Putamen (tissue), 1 donor: ENCODE results near the gene TLCD3A.
"Not testable (repeated sequence)": the region's sequence is repeated elsewhere in the genome, so short reads cannot be mapped to it uniquely, and the experiment has no call there.

Experiments
- DNase-seq: peaks from one replicate; pipeline ENCODE4 v3.0.0-alpha.2; 2016; ENCODE audit warnings: low spot score

TLCD3A gene

DNA sequence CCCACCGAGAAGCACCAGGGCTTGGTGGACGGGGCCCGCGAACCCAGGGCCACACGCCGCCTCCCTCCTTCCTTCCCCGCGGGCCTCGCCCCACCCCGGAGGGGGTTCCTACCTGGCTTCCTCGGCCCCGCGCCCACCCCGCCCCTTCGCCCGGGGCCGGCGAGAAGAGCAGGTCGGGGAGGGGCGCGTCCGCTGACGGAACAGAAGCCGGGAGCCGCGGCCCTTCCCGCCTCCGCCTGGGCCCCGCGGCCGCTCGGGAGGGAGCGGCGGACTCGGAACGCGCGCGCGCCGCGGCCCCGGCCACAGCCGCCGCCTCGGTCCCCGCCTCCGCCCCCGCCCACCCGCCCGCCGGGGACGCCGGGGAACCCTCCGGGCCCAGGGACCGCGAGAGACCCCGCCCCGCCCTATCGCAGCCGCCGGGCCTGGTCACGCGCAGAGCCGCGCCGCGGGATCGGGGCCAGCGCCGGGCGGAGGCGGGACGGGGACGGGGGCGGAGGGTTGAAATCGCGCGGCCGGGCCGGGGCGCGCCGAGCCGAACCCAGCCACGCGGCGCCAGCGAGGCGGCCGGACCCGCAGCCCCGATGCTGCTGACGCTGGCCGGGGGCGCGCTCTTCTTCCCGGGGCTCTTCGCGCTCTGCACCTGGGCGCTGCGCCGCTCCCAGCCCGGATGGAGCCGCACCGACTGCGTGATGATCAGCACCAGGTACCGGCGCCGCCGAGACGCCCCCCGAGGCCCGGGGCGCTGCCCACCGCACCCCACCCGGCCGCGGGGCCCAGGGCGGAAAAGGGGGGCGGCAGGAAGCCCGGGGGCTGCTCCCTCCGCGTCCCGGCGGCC is at the start of gene TLCD3A:
TSS of gene TLCD3A (plus strand) at position 530 of the 835 bp plus-strand sequence. CDS start at position 582, 52 bp downstream.
- peak; percentile 29 for DNase-seq

DNA sequence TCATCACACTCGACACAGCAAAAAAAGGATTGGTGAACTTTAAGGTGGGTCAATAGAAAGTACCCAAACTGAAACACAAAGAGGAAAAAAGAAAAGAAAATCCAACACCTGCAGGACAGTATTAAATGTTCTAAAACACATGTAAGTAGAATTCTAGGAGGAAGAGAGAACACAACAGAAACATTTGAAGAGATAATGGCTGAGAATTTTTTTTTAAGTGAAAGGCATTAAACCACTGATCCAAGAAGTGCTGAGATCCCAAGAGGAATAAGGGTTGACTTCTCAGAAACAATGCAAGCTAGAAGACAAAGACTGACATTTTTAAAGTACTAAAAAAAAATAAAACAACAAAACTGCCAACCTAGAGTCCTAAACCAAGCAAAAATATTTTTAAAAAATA is 49.4 kb upstream of the TLCD3A start:
- DNase-seq: no peak

DNA sequence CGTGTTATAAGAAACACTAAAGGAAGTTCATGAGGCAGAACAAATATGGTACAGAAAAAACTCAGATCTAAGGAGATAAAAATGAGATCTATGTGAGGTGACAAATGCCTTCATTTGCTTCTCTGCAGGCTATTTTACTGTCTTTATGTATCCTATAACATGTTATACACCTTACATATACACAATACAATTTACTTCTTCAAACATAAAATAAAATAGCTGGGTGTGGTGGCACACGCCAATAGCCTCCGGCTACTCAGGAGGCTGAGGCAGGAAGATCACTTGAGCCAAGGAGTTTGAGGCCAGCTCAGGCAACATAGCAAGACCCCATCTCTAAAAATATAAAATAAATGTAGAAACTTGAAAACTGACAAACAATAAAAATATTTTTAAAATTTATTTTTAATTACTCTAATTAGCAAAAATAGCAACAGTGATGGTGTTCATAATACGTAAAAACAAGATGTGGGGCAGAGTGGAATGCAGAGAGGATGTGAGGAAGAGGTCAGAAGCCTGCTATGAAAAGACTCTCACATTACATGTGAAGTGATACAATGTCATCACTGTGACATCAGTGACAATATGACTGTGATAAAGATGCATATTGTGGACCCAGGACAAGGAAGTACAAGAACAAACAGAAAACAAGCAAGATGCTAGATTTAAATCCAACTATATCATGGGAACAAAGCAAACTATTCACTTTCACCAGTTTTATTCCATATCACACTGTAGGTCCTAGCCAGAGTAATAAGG is 48.7 kb upstream of the TLCD3A start:
- no peak for DNase-seq

DNA sequence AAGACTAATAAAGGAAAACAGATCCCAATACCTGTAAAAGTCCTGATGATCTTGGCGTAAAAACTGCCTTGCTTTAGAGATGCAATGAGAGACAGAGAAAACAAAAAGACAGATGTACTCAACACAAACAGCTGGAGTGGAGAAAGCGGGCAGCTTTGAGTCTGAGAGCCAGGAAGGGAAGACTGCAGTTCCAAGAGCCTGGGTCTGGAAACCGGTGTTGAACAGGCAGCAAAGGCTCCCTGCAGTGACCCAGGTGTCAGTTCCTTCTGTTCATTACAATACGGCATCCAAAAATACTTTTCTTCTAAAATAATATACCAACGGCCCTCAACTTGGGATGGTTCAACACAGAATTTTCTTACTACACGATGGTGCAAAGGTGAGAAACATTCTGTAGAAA is 47.4 kb upstream of the TLCD3A start:
- DNase-seq: no peak

DNA sequence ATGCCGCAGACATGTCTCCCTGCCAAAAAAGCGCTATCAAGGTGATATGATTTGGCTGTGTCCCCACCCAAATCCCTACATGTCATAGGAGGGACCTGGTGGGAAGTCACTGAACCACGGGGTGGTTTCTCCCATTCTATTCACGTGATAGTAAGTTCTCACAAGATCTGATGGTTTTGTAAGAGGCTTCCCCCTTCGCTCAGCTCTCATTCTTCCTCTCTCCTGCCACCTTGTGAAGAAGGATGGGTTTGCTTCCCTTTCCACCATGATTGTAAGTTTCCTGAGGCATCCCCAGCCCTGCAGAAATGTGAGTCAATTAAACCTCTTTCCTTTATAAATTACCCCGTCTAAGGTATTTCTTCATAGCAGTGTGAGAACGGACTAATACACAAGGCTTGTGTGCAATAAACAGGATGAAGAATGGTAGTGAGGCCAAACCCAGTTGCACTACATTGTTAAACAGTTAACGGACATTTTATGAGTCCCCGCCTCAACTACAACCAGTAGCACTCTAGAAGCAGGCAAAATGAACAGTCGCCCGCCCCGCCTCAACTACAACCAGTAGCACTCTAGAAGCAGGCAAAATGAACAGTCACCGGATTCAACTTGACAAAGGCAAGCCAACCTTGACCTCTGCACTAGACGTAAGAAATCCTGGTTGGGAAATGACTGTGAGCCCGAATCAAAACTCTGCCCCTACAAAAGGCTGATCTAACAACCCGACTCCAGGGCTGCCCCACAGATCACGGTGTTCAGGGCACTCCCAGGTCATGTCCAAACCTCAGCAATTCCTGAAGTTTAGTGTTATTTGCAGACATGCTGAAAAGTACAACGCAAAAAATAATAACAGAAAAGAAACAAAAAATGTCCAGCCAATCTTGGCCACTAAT is 44.1 kb upstream of the TLCD3A start:
- no peak for DNase-seq

DNA sequence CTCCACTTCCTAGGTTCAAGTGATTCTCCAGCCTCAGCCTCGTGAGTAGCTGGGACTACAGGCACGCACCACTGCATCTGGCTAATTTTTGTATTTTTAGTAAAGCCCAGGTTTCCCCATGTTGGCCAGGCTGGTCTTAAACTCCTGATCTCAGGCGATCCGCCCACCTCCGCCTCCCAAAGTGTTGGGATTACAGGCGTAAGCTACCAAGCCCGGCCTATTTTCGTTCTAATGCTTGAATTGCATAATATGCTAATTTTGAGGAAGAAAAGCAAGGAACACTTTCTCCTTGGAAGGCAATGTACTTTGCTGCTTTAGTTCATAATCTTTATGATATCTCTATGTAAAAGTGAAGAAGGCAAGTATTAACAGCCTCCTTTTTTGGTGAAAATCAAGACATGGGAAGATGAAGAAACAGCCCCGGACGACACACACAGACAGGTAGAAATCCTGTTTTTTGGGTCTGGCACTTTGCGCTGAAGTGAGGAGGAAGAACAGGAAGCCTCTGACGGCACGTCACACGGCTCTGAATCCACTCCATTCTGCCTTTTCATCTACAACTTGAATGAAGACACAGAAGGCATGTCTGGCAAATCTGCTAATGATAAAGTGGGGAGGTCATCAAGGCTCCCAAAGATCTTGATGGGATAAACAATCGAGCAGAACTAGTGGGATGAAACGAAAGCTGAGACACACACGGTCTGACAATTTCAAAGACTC is 42.7 kb upstream of the TLCD3A start:
- no peak for DNase-seq

DNA sequence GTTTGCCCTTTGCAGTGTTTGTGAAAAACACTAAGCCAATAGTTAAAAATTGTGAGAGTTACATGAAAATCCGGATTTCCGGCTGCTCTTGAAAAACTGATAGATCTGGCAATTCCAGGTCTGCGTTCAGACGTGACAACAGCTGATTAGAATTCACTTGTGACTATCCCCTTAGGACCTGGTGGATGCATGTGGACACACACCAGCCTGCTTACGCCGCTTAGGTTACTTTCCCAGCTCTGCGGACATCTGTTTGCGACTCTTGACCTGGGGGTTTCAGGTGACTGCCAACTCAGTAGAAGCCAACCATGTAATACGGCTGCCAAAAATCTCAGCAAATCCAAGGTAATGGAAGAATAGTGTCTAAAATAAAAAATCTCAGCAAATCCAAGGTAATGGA is 42.0 kb upstream of the TLCD3A start:
- DNase-seq: no peak

DNA sequence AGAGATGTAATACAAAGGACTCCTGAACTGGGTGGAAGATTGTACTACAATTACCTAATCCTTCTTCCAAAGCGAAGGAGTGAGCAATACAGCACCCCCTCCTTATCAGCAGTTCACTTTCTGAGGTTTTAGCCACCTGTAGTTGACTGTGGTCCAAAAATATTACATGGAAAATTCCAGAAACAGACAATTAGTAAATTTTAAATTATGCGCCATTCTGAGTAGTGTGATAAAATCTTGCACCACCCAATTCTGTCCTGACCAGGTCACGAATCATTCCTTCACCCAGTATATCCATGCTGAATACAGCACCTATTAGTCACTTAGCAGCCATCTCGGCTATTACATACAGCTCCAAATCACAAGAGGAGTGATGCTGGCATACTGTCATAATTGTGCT is 41.0 kb upstream of the TLCD3A start:
- no peak for DNase-seq

DNA sequence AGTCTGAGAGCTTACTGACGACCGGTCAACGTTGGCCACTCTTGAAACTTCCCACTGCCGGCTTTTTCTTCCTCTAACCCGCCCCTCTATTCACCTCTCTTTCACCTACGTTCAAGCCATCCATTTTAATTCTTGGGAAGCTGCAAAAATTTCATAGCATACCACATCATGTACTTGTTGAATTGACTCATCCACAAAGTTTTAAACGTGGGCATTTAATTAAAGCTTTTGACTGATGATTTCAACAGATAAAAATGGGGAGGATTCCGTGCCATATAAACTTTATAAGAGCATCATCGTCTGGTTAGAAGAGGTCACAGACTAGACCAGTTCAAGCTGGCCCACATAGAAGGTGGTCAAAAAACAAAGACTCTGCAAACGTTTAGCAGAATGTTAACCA is 40.3 kb upstream of the TLCD3A start:
- no peak for DNase-seq

DNA sequence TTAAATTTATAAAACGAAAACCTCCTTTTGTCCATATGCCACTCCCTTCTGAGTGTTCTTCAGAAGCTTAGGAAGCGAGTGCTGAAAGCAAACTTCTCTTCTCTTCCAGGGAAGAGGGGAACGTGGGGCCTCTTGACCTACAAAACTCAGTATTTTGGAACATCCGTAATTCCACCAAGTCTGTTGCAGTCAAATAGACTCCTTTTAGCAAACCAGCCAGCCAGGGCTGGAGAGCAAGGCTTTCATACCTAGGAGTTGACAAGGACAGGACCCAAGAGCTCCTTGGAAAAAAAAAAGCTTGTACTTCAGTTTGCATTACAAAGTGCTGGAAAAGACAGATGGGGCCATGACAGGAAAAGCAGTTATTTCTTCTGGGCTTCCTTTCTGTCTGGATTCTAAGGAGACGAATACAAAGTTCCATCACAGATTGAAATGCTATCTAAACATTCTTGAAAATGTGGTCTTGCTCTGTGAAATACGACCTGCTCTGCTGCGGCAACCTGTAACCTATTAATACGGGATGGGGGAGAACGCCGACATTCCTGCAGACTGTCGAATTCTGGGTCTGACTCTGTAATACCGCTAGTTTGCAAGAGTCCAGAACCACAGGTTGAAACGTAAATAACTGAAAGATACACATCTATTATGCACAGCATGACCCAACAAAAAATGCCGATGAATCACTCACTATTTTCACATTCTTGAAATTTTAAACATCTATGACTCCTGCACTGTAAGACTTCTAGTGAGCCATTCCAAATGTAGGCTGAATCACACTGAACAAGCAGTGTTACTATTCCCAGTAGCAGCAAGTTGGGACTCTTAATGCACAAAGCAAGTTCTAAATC is 38.4 kb upstream of the TLCD3A start:
- DNase-seq: no peak

DNA sequence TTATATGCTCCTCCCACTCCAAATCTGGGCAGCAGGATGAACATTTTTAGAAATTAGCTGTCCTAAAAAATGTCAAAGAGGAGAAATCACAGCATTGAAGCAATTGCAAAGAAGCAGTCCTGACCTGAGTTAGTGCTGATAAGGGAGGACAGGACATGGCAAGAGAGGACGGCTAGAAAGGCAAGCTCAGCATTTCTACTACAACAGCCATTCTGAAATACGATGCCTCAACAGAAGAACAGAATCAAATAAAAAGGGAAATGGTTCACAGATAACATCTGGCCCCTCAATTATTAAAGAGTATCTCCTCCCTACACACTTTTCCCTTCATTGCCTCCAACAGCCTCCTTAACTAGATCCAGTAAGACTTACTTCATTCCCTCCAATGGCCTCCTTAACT is 36.0 kb upstream of the TLCD3A start:
- no peak for DNase-seq

DNA sequence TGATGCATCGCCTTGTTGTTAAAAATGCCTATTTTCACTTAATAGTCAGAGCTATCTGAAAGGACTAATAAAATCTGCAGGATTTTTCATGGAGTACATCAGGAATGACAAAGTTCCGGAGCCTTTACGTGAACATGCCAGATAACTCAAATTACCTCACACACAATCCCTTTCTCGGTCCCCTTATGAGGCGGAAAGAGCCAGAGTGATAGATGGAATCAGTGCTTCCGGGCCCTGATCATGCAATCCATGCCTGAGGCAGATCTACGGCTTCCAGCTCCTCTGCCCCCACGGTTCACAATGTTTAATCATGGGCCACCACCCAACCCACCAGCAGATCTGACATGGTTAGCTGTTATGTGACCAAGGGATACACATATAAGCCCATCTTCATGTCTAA is 34.7 kb upstream of the TLCD3A start:
- no peak for DNase-seq

DNA sequence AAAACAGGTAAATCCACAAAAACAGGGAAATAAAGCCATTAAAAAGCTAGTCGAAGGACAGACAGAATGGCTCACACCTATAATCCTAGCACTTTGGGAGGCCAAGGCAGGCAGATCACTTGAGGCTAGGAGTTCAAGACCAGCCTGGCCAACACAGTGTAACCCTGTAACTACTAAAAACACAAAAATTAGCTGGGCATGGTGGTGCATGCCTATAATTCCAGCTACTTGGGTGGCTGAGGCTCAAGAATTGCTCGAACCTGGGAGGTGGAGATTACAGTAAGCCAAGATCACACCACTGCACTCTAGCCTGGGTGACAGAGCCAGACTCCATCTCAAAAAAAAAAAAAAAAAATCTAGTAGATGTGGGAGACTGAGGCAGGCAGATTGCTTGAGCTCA is 34.3 kb upstream of the TLCD3A start:
- DNase-seq: not testable (repeated sequence)

DNA sequence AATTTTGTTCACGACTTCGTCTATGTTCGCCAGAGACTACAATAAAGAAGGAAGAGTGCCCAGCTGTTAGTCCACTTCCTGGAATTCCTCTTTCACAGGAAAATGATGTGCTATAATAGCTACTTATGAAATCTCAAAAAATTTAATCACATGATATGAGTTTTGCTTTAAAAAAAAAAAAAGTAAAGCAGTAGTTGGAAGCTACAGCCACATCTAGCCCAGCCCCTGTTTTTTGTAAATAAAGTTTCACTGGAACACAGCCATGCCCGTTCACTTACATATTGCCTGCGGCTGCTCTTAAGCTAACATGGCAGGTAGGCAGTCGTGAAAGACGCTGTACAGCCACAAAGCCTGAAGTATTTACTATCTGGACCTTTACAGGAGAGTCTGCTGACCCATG is 33.1 kb upstream of the TLCD3A start:
- DNase-seq: no peak

DNA sequence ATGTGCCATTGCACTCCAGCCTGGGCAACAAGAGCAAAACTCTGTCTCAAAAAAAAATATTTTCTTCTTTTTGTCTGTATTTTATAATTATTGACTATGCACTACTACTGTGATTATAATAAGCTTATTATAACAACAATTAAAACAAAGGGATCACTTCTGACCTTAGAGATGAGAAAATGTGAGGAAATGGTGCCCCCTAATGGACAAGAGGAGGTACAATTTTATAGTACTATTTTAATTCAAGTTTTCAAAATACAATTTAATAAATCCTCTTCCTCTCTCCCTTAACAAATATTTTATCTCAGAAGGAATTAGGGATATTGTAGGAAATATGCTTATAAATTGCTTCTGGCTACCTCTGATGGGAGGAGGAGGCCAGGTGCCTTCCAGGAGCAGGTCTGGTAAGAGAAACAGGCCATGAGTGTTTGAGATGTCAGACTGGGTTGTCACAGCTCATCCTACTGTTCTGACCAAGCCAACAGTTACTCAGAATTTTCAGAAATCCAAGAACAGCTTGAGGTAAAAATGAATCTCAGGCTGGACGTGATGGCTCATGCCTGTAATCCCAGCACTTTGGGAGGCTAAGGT is 31.8 kb upstream of the TLCD3A start:
- no peak for DNase-seq

DNA sequence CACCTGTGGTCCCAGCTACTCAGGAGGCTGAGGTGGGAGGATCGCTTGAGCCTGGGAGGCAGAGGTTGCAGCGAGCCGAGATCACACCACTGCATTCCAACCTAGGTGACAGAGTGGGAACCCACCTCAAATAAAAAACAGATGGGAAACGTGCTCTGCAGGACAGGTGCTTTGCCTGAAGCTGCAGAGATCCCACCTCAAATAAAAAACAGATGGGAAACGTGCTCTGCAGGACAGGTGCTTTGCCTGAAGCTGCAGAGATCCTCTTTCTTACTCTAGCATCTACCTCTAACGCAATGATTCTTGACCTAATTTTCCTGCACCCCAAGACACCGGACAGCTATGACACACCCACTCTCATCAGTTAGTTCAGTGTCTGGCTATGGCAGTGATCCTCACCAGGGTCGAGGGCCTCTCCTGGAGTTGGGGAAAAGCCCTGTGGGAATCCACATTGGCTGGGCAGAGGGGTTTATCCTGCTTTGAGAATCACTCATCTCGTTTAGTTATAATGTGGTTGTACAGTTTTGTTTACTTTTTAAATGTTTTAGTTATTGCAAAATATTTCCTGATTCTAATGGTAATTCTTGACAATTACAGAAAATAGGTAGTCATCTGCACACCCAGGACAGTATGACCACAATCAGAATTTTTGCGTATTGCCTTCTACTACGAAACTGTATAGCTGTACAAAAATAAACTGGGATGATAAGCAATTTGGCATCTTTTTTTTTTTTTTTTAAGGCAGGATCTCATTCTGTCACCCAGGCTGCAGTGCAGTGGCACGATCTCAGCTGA is 29.1 kb upstream of the TLCD3A start:
- no peak for DNase-seq

DNA sequence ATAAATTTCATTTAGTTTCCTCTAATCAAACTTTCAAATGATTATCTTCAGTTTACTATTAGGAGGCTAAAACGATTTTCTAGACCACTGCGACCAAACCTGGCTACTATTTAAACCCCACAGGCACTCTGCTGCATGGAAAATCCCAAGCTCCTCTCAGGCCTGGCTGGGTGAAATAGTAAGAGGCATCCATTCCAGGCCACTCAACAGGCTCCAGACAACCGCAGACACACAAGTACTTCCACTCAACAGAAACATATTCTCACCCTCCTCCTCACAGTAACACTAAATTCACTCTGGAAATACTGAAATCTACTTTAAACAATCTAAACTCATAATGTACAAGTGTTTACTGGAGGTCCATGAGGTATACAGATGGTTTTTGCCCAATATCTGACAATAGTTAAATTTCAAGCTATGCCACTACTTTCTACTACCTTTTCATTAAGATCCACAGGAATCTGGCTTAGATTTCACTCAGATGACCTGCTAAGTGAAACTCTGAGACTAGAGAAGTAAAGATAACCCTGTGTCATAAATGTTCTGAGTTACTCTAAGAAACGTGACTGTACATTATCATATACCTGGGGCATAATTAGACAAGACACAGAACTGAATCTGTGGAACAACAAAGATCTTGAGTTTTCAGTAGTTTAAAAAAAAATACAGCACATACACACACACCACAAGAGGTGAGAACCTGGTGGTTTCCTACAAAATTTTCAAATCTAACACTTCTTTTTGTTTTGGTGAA is 28.1 kb upstream of the TLCD3A start:
- no peak for DNase-seq

DNA sequence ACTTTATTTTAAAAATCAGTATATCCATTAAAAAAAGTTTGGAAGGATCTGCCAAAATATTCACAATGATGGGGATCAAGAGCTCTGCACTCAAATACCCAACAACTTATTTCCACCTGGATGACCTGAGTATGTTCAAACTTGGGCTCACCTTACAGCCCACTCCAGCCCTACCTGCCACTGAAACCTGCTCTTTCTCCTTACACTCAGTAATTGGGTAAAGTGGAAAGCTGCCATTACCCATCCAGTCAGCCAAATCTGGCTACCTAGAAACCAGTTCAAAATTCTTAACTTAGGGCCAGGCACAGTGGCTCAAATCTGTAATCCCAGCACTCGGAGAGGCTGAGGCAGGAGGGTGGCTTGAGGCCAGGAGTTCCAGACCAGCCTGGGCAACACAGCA is 27.4 kb upstream of the TLCD3A start:
- no peak for DNase-seq

DNA sequence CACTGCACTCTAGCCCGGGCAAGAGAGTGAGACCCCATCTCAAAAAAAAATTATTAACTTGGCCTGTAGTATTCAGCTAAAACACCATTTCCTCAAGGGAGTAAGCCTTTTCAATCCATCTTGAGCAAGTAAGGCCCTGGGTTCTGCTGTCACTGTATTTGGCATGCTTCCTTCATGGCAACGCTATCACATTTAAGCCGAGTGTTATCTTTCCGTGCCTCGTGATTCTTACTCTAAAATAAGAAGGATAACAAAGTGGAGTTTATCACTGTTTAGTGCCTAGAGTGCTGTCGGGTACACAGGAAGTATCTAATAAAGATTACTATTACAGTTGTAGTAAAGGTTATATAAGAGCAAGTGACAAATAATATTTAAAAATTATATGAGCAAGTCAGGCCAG is 26.5 kb upstream of the TLCD3A start:
- no peak for DNase-seq
